Neutrophil (primary cell): ENCODE data around the gene CCND2.
A peak's percentile ranks its signal among the peaks of the same experiment; 100 is the strongest.

ENCODE experiments used
- H3K27ac ChIP-seq: fragments of 200-600 bp; sonication (generic); 2 replicates; pipeline ENCODE4 v1.5.1; 2016; ENCODE audit warnings: mild to moderate bottlenecking, moderate library complexity
- H3K27me3 ChIP-seq: fragments of 200-600 bp; sonication (generic); 2 replicates; pipeline ENCODE4 v1.6.0; 2016; ENCODE audit warnings: mild to moderate bottlenecking
- H3K36me3 ChIP-seq: fragments of 200-600 bp; sonication (generic); 2 replicates; pipeline ENCODE4 v1.5.1; 2017
- H3K4me1 ChIP-seq, 2 experiments: fragments of 200-600 bp in 1 of 2; sonication (generic) in 1 of 2; 1 replicate in 1 of 2; 2 replicates in 1 of 2; pipeline versions ENCODE4 v1.5.1 to v1.6.1; 2013 to 2016; ENCODE audit warnings: low read depth in 1 of 2, low read length in 1 of 2, mild to moderate bottlenecking in 1 of 2, moderate library complexity in 1 of 2; ENCODE audit not compliant: control insufficient read depth in 1 of 2, insufficient read depth in 1 of 2
- H3K4me3 ChIP-seq, 2 experiments: fragments of 200-600 bp in 1 of 2; sonication (generic) in 1 of 2; 1 replicate in 1 of 2; 2 replicates in 1 of 2; pipeline ENCODE4 v1.5.1; 2013 to 2016; ENCODE audit warnings: low read depth in 1 of 2, low read length in 1 of 2, mild to moderate bottlenecking in 1 of 2, moderate library complexity in 1 of 2
- H3K9me3 ChIP-seq: fragments of 200-600 bp; sonication (generic); 2 replicates; pipeline ENCODE4 v1.5.1; 2016
- TF ChIP-seq, protein P1 (sequence below): fragments of 200-600 bp; sonication (generic); IDR thresholded peaks from 2 replicates; pipeline ENCODE4 v1.5.1; 2016; ENCODE audit warnings: antibody characterized with exemption

The CCND2 gene

DNA sequence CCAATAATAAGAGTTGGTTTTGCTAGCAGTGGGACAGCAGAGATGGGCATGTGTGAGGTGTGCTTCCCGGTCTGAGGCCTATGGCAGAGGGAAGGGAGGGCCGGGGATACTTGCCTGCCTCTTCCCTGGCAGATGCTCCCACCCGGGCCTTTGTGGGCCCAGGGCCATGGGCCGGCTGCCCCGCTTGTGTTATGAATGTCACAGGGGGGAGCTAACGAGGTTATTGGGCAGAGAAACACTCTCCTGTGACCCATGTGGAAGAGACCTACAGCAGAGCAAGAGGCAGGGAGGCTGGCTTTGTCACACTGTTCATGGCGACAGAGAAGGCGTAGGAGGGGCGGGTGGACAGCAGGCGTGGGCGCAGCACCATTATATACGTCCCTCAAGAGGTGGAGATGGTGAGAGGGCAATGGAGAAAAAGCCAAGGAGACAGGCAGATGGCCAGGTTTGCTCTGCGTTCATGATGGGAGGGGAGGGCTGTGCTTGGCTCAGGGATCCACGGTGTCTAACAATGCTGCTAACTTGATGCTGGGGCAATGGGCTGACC, 13.3 kb downstream of the CCND2 start:
- TF ChIP-seq, protein P1, sequence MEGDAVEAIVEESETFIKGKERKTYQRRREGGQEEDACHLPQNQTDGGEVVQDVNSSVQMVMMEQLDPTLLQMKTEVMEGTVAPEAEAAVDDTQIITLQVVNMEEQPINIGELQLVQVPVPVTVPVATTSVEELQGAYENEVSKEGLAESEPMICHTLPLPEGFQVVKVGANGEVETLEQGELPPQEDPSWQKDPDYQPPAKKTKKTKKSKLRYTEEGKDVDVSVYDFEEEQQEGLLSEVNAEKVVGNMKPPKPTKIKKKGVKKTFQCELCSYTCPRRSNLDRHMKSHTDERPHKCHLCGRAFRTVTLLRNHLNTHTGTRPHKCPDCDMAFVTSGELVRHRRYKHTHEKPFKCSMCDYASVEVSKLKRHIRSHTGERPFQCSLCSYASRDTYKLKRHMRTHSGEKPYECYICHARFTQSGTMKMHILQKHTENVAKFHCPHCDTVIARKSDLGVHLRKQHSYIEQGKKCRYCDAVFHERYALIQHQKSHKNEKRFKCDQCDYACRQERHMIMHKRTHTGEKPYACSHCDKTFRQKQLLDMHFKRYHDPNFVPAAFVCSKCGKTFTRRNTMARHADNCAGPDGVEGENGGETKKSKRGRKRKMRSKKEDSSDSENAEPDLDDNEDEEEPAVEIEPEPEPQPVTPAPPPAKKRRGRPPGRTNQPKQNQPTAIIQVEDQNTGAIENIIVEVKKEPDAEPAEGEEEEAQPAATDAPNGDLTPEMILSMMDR: no peak
- Histone ChIP-seq H3K4me3 (no peak overlapping the region), H3K27ac (peak overlapping the region; percentile 41), H3K36me3 (peaks cover 39% of the 10 kb centered on the region), H3K27me3 (no peaks in the 10 kb centered on the region), H3K9me3 (no peaks in the 10 kb centered on the region), H3K4me1 (peaks cover 38 to 46% of the 10 kb centered on the region in 2 experiments)

DNA sequence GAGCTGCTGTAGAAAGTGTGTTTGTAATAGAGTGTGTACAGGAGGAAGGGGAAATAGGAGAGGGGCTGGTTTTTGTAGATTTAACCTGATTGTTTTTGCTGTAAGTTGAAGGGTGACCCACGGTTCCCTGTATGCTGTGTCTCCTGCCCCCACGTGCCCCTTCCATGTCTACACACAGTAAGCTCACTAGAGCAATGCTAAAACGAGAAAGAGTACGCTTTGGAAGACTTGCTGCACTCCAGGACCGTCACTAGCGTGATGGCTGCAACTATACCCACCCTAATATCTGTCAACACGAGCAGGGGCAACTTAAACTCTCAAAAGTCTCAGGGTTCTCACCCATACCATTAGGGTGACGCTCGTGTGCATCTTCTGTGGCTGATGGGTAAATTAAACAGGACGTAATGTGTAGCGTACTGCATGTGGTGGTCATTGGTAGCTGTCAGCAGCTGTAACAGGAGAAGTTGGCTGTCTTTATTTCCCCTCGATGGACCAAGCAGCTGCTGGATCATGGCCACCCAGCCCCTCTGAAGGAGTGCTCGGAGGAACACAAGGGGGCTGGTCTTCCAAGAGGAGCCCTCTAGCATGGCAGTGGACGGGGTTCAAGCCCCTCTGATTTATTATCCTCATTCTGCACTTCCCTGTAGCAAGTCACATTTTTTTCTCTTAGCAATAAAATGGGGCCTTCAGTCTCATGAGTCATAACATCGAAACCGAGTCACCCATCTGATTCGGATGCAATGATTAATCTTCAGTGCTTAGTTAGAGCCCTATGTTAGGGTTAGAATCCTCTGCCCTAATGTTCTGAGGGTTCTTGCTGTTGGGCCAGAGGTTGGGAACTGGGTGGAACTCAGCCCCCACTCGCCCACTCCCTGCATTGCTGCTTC, 14.0 kb downstream of the CCND2 start:
- peaks cover 38 to 46% of the 10 kb centered on the region in 2 experiments for H3K4me1 ChIP-seq
- H3K36me3 ChIP-seq: peaks cover 33% of the 10 kb centered on the region
- TF ChIP-seq, protein P1: no peak
- peak overlapping the region; percentile 91 for H3K27ac ChIP-seq
- H3K27me3 ChIP-seq: no peaks in the 10 kb centered on the region
- H3K9me3 ChIP-seq: no peaks in the 10 kb centered on the region
- no peak overlapping the region for H3K4me3 ChIP-seq

DNA sequence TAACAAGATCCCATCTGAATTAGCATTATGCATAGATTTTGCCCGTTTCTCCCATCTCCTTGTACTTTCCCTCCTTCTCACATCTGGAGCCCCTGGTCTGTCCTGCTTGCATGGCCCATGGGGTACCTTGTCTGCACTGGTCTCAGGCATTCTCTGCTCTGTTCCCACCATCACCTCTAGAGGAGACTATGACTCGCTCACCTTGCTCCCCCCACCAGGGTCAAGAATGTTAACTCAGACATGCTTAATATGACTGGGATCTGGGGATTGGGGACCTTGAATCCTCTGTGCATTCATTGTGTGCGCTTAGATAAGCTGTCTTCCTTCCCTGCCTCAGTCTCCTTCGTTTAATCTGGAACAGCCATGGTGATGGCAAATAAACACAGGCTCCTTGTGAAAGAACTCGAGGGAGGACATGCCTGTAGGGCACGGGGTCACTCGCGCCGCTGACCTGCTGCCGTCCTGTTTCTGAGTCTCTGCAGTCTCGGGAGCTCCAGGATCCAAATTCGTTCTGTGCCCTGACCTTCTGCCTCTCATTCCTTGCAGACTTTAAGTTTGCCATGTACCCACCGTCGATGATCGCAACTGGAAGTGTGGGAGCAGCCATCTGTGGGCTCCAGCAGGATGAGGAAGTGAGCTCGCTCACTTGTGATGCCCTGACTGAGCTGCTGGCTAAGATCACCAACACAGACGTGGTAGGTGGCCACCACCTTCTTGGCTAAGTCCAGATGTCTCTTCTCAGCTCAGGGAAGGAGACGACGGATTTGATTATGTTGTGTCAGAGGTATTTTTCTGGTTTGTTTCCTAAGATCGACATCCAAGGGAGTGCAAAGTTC, 15.0 kb downstream of the CCND2 start:
- no peaks in the 10 kb centered on the region for H3K9me3 ChIP-seq
- peak overlapping the region; percentile 91 for H3K27ac ChIP-seq
- H3K36me3 ChIP-seq: peaks cover 31% of the 10 kb centered on the region
- H3K27me3 ChIP-seq: no peaks in the 10 kb centered on the region
- TF ChIP-seq, protein P1: no peak
- peaks cover 38 to 46% of the 10 kb centered on the region in 2 experiments for H3K4me1 ChIP-seq
- H3K4me3 ChIP-seq: peak overlapping the region; percentile 62 to 70

DNA sequence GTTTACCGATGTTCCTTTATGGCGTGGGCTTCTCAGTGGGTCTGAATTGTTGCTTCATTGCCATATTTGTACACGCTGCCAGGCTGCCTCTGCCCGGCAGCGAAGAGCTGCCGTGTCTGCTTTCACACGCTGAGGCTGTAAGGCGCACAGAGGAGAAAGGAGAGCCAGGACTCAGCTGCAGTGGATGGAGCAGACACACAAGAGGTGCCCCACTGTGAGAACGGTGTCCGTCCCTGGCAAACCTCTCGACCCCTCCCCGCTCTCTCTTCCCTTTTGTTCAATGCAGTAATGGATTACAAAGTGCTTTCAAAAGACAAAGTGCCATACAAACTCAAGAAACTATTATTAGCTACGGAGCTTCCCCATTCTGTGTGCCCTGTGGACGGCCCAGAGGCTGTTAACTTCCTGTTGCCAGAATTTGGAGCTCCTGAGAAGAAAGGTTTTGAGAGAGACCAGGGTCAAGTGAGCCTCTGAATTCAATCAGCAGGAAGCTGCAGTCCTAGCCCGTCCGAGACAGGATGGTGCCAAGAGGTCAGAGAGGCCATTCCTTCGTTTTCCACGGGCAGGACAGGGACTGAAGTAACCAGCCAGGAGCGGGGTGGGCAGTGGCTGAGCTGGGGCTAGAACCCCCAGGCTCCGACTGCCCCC, 15.8 kb downstream of the CCND2 start:
- Histone ChIP-seq H3K27me3 (no peaks in the 10 kb centered on the region), H3K4me3 (peak overlapping the region; percentile 62 to 70), H3K27ac (peak overlapping the region; percentile 91), H3K4me1 (peaks cover 38 to 46% of the 10 kb centered on the region in 2 experiments), H3K36me3 (peaks cover 30% of the 10 kb centered on the region), H3K9me3 (no peaks in the 10 kb centered on the region)
- TF ChIP-seq, protein P1: no peak
